GM12892 (cell line): ENCODE measurements around the gene HJURP.

Experiments used
- POLR2A ChIP-seq: IDR thresholded peaks from 2 replicates; pipeline ENCODE4 v1.6.1; 2011; ENCODE audit warnings: low read depth, low read length, control low read depth
- POLR2AphosphoS5 ChIP-seq: IDR thresholded peaks from 2 replicates; pipeline ENCODE4 v1.6.1; 2011; ENCODE audit warnings: low read depth, low read length, control low read depth

DNA sequence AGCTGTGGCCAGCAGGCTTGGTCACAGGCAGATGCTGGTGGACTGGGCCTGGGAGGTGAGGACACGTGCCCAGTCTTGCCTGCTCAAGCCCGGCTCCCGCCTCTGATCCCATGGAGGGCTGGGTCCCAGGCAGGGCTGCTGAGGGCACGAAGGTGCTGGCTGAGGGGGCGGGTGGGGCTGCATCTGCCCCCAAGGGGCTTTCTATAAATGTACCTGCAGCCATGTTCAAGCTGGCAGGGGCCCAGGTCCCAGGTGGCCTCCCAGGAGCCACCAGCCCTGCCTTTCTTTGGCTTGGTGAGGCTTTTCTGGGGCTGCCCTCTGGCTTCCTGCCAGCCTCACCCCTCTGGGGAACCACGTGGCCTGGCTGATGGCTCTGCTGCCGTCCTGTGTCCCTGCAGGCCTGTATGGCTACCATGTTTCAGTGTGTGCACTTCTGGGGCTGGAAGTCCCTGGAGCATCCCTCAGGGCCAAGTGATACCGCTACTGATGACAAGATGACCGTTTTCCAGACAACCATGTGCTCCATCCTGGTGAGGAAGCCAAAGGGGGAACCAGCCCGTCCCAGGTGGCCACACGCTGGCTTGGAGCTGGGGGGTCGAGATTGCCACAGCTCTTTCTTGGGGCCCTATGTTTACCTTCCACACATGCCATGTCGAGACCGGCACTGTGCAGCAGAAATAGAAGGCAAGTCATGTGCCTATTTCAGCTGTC is 23.2 kb downstream of the HJURP start:
- TF ChIP-seq POLR2AphosphoS5 (no peak), POLR2A (no peak)
